Eye (tissue), 1 donor: ENCODE data around the gene NTM.
"Not testable (repeated sequence)": the region's sequence is repeated elsewhere in the genome, so short reads cannot be mapped to it uniquely, and the experiment has no call there.

Experiments used
- DNase-seq: peaks from one replicate; pipeline ENCODE4 v3.0.0-alpha.2; 2015

Gene NTM

DNA sequence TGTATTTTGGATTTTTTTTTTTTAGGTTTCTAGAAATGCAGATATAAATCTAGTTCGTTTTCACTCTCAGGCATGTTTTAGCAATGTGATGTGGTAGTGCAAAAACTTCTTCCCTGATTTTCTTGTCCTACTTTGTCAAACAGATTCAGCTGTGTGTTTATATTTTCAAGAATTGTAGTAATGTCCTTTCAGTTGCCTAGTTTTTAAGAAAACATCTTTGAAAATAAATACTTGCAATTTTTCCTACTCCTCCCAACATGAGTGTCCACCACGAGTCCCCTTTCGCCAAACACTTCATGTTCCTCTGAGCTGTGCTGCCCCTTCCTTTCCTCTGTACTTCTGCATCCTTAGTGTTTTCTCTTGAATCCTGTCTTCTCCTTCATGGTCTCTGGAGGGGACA lies 686.9 kb downstream of the NTM start:
- no peak for DNase-seq

DNA sequence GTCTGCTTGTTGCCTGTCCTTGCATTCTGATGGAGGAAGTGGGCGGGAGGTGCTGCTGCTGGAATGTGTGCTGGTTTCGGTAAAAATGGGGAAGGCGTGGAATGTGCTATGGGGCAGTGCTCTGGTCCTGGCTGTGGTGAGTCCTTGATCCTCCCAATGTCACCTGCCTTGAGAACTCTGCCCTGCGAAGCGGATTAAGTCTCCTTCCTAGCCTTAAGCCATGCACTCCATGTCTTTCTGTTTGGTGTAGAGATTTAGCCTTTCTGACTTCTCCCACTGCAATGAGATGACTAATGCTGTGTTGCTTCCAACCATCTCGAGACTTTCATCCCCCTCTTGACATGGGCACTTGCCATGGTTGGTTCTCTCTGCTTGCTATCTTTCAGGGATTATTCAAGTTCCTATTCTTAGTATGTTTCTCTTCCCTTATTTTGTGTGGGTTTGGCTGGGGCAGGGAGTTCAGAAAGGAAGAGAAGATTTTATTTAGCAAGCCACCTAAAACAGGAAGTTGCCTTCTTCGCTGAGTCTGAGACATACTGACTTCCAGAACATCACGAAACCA lies 687.9 kb downstream of the NTM start:
- DNase-seq = no peak

DNA sequence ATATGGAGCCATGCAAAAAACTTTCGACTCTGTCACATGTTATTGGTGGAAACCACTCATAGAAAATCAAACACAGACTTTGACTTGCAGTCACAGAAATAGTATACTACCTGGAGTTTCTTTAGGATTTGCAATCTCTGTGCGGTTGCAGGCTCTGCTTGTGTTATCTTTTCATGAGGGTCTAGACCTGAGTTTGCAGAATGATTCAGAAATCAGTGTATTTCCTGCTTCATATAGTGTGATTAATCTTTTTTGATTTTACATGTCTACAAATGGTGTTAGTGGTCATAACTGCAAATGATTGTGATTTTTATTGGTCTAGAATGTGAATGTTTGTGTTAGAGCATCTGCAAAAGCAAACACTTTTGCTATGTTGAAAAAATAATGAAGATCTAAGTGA lies 690.2 kb downstream of the NTM start:
- DNase-seq = no peak

DNA sequence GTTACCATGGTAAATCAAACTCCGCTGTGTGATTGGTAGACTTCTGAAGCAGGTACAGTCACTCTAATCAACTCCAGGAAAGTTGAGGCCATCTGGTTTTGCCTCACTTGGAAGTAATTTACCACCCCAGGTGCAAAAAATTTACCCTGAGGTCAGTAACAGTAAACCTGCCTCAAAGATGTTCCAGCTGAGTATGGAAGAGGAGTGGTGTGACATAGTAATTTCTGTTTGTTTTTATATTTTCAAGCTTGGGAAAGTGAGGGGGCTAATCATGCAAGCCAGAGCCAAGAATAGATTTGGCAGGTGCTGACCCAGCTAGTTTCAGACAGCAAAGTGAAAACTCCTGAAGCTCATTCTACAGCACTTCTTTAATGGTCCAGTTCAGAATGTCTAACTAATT lies 691.6 kb downstream of the NTM start:
- DNase-seq = no peak

DNA sequence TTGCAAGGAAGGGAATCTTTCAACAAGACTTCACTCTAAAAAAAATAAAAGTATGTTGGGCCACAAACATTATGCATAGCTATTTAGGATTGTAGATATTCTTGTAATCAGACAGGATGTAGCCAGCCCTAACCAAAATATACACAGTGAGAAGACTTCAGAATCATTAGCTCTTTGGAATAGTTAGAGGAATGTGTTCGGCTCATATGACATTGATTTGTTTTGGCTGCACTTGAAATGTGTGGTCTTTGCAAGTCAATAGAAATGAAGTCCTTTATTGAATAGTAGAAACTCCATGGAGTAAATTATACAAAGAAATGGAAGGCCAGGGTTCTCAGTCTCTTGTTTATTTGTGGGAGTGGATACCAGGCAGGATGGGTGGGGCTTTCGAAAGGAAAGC lies 692.1 kb downstream of the NTM start:
- DNase-seq = no peak

DNA sequence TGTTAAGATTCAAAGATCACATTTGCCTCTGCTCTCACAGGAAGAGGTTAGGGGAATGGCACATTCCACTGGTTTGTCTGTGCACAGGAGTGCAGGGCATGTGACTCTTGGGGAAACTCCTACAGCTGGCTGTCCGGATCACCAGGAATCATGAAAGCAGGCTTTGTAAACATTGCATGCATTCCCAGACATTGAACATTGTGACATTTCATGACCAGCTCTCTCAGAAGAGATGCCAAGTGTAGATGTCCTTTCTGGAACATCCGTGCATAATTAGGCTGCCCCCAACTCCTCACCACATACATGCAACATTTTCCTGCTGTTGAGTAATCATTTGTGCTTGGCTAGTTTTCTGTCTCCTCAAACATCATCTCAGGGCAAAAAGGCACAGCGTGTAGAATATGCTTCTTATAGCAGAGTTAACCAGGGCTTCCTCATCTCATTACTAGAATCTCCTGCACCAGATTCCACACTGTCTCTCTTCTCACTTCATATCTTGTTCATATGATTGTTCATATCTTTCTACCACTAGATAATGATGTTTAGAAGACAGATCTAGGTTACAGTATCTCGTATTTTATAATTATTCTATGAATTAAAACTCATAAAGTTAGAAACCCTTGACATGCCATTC lies 694.7 kb downstream of the NTM start:
- peak; percentile 60 for DNase-seq

DNA sequence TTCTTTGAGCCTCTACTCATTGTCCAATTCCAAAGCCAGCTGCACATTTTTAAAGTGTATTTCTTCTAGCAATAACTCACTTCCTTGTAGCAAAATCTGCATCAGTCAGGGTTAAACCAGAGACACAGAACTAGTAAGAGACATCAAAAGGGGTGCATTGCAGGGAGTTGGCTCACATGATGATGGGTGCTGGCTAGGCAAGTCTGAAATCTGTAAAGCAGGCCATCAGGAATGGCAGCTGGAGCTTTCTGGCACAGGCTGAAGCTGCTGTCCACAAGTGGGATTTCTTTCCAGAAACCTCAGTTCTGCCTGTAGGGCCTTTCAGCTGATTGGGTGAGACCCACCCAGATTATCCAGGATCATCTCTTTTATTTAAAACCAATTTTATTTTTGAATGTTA lies 698.1 kb downstream of the NTM start:
- no peak for DNase-seq

DNA sequence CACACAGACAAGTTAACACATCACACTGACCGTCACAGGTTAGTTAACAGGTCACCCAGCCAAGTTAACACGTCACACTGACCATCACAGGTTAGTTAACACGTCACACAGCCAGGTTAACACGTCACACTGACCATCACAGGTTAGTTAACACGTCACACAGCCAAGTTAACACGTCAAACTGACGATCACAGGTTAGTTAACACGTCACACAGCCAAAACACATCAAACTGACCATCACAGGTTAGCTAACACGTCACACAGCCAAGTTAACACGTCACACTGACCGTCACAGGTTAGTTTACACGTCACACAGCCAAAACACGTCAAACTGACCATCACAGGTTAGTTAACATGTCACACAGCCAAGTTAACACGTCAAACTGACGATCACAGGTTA lies 699.2 kb downstream of the NTM start:
- DNase-seq = not testable (repeated sequence)

DNA sequence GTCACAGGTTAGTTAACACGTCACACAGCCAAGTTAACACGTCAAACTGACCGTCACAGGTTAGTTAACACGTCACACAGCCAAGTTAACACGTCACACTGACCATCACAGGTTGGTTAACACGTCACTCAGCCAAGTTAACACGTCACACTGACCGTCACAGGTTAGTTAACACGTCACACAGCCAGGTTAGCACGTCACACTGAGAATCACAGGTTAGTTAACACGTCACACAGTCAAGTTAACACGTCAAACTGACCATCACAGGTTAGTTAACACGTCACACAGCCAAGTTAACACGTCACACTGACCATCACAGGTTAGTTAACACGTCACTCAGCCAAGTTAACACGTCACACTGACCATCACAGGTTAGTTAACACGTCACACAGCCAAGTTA lies 700.5 kb downstream of the NTM start:
- DNase-seq = not testable (repeated sequence)

DNA sequence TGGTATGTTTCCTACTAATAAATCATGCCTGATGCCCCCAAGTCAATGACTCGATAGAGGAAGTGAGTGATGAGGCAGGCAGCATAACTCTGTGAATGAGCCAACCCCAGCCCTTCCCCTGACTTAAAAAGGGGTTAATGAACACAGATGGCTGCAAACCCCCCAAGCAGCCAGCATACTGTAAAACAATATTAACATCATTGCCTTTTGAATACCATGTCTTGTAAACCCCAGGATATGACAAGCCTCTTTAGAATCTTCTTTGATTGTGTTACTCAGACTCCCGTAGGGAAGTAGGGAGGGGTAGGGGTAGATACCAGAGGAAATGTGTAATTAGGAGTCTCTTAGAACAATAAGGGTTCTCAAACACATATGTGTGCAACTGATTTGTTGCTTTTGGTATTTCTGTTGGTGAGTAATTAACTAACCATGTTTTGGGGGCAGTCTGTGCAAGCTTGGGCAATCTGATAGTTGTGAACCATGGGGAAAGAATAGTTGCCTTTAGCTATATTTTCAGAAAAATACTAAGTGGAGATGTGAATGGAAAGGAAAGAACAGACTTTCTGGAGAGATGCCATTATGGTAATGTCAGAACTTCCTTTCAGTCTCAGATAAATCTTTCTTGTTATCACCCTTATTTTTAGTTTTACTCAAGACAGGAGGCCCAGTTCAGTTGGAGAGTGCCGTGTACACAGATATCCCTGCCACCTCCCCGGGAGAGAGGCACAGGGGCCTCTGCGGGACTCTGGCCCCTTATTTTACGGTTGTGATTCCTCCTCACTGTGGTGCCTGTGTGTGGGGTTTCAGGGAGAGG lies 701.8 kb downstream of the NTM start:
- DNase-seq = peak; percentile 76

DNA sequence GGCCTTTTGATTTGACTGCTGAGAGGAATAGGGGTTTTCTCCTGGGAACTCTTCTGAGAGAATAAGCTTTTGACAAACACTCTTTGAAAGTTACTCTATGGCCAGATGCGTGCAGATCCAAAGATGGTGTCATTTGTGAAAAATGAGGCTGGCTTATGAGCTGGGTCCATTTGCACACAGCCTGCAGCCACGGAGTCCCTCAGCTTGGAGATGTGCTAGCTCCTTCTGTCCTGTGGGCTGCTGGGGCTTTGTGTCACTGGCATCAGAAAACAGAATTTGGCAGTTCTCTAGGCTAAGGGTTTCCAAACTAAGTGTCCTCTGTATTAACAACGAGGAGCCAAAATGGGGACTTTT lies 702.4 kb downstream of the NTM start:
- no peak for DNase-seq

DNA sequence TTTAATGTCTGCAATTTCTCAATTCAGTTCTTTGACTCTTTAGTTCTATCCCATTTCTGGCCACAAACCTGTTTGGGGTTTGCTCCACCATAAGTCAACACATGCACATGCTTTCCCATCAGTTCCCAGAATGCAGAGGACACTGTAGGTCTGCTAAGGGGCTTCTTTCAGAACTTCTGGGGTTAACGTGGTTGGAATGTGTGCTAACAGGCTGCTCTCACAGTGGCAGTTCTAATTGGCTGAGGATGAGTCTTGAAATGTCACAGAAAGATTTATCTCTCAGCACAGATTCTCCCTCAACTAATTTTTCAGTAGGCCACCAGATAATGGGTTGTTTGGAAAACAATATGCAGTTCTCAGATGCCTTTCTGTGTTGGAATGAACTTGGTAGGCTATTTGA lies 703.4 kb downstream of the NTM start:
- peak; percentile 17 for DNase-seq

DNA sequence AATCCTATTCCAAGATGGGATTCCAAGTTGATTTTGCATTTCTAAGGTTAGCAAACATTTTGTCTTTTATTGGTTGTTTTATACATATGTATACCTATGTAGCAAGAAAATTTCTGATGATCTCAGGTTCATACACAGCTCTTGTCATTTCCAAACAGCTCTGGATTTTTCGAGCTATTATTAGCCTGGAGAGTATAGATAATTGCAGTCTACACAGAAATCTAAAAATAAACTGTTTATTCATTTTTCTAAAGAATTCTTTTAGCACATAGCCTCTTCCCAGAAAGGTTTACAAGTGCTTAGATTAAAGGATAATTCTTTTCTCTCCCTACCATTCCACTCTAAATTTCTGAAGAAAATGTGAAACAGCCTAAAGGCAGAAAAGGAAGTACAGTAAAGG lies 705.0 kb downstream of the NTM start:
- DNase-seq = no peak

DNA sequence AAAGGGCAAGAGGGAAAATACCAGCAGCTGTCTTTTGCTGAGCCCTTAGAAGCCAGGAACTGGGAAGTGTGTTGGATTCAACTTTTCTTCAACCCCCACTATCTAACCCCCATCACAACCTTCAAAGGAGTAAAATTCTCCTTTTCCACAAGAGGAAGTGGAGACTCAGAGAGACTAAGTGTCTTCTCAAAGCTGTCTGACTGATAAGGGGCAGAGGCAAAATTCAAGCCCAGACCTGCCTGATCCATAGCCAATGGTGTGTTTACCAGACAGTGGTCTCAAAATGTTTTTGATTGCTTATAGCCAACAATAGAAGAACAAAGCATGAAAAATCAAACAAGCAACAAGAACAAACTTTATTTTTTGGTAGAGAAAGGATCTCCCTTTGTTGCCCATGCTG lies 707.0 kb downstream of the NTM start:
- DNase-seq = no peak

DNA sequence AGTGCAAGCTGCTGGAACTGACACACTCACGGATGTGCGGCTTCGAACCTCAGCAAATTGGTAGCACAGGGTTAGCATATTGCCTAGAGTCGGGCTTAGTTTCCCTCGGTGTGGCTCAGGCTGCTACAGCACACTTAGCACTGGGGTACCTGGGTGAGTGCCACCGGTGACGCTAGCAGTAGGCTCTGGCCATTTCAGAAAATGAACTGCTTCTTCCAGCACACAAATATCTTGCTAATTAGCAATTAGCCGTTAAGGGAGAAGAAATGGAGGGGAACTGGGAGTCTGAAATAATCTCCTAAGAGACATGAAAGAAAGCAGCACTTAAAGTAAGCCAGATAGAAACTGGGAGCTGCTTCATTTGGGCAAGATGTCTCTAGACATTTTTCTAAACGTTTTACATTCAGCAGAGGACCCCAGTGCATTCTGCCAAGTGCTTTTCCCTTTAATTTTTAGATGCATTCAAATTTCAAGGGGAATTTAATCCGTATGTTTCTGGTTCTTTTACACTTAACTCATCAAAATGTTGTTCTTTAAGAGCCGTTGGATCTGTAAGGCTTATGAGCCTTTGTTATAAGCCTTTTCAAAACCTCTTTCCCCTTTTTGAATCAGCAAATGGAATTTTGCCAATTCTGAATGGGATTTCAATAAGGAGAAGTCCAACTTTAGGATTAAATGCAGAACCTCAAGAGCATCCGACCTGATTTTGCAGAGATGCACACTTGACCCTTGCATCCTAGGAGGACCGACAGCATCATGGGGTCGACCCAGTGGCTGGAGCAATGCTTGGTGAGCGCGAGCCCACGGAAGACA lies 708.1 kb downstream of the NTM start:
- DNase-seq = peak; percentile 26

DNA sequence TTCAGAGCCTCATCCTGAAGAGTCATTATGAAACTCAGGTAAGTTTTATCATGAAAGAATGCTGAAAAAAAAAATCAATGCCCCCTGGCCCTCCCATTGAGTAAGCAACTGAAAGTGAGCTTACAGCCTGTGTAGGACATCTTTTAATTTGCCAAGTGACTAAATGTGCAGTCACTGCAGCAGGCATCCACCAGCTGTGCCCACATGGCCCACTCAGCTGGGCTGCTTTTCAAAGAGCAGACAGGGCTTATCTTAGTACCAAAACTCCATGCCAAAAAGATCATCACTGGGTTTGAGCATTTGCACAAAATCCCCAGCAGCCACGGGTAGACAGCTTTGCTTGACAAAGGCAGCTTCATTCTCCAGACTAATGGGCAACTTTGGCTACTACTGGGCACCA lies 709.7 kb downstream of the NTM start:
- DNase-seq = no peak

DNA sequence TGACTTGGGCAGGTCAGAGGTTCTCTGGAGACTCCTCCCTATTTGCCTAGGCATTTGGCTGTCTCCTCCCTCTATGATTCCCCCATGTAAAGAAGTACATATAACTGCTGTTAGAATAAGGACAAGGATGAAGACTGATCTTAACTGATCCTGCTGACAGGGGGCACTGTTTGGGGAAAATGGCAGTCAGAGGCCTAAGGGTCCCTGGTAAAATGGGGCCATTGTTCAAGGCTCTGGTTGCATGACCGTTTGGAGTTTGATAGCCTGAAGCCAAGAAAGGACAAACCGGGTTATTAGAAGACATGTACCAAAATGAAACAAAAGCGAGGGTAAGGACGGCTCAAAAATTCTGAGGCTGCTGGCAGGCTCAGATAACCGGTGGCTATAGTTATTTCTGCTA lies 712.2 kb downstream of the NTM start:
- no peak for DNase-seq

DNA sequence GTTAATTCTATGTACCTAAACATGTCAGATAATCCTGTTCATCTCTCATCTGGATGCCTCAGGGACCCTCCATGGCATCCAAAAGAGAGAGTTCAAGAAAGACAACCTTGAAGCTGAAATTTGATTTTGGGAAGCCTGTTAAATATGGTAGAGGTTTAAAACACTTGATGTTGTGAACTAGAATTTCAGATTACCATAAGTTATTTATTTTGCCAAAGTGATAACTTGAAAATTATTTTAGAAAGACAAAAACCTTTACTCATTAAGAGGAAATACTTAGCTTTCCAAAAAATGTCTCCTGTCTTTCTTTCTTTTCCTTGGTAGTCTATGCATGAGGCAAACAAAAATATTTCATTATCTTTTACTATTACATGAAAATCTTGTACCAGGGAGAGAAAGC lies 714.0 kb downstream of the NTM start:
- no peak for DNase-seq

DNA sequence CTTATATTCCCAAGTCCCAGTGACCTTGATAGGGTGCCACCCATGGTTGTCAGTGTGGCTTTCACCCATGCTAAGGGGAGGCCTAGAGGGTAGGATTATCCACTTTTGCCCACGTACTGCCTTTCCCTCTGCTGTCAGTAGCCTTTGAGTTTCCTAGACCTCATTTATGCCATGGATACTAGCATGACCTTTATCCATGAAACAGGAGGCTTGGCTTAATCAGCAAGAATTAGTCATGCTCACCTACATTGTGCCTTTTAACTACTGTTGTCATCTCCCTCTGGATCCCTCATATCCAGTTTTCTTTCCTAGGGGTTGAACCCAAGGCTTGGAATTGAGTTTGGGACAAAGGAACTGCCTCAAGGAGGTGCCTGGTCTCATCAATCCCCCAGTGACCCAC lies 716.7 kb downstream of the NTM start:
- DNase-seq = no peak

DNA sequence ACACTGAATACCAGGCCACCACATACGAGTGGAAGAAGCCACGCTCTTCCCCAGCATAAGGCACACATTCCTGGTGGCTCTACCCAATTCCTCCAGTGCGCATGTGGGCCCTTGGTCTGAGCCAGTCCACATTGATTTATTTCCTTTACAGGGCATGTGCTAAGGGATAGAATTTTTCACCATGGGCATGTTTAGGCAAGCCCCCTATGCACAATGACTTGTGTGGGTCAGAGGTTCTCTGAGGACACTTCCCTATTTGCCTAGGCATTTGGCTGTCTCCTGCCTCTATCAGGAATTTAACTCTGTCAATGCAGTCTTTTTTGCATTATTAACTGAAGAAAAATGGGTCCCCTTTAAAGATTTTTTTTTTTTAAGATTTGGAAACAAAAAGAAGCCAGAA lies 718.1 kb downstream of the NTM start:
- no peak for DNase-seq

DNA sequence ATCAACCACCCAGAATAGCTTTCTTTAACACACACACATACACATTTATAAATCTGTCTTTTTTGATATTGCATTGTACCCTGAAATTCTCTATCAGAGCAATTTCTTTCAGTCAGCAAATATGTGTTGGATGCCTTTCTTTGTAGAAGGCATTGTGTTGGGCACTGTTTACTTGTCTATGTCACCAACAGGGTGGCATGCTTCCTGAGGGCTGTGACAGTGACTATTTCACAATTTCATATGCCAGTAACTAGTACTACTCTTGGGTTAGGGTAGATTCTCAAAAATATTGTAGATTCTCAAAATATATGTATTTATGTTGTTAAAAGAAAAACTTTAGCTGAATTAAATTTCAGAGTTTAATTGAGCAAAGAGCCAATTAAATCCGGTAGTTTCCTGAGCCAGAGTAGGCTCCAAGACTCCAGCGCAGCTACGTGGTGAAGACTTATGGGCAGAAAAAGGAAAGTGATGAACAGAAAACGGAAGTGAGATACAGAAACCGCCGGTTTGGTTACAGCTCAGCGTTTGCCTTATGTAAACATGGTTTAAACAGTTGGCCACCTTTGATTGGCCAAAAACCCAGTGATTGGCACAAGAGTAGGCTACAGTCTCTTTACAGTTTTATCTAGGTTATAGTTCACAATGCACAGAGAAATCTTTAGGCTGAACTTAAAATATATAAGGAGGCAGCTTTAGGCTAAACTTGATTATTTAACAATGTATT lies 723.3 kb downstream of the NTM start:
- no peak for DNase-seq

DNA sequence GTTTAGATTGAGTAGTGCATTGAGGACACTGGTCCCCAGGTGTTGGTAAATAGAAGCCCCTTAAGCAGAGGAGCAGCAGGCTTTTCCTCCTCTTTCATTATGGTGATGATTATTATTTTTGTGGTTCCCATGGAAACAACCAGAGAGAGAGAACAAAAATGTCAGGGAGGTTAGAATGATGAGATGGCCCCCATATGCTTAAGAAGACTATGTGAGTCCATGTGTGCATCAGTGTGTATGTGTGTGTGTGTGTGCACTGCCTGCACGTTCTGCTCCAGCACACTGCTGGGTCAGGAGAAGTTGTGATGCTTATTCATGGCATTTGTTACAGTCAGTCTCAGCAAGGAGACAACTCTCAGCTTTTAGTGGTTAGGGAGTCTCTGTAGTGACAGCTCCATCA lies 724.2 kb downstream of the NTM start:
- peak; percentile 39 for DNase-seq
